Measurements from ENCODE around the gene GLI2. TPM values are rescaled to one million over a fixed set of nuclear protein-coding genes. Genes with fewer than 3 reads are reported as not detected.

GLI2 gene
- total RNA-seq, 4 donors from 2014 or later = 7.1 to 25.3 (median 11.8) TPM

DNA sequence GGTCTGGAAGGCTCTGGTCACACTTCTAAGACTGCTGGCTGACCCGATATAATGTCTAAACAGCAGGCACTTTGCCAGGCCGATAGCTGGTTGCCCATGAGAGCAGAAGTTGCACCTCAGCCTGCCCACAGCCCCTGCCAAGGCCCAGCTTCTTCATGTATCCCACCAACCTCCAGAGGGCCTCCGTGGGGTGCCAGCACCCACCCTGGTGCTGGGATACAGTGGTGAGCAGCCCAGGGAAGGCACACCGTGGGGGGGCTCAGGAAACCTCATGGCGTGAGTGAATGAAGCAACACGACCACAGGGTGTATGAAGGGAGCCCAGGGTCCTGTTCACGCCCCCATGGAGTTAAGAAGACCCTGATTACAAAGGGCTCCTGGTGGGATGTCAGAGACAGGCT lies 16.2 kb upstream of the GLI2 start:
- H3K4me3 ChIP-seq = no peak overlapping the region
- intact Hi-C loops (cut with DNase I) = no loop called here
- no peaks in the 10 kb centered on the region for H3K36me3 ChIP-seq
- WGBS = 75% methylated on average over 5 of the region's 7 CpGs
- no peak overlapping the region for H3K27ac ChIP-seq (replicated peaks in 1 of 4)
- H3K9me3 ChIP-seq = no peaks in the 10 kb centered on the region
- TF ChIP-seq, protein P1, sequence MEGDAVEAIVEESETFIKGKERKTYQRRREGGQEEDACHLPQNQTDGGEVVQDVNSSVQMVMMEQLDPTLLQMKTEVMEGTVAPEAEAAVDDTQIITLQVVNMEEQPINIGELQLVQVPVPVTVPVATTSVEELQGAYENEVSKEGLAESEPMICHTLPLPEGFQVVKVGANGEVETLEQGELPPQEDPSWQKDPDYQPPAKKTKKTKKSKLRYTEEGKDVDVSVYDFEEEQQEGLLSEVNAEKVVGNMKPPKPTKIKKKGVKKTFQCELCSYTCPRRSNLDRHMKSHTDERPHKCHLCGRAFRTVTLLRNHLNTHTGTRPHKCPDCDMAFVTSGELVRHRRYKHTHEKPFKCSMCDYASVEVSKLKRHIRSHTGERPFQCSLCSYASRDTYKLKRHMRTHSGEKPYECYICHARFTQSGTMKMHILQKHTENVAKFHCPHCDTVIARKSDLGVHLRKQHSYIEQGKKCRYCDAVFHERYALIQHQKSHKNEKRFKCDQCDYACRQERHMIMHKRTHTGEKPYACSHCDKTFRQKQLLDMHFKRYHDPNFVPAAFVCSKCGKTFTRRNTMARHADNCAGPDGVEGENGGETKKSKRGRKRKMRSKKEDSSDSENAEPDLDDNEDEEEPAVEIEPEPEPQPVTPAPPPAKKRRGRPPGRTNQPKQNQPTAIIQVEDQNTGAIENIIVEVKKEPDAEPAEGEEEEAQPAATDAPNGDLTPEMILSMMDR (IDR thresholded peaks at IDR 0.05) = no peak
- TF ChIP-seq POLR2A (IDR thresholded peaks at IDR 0.05; ENCODE audit: low read depth) (no peak), EP300 (IDR thresholded peaks at IDR 0.05) (no peak), POLR2AphosphoS5 (IDR thresholded peaks at IDR 0.05) (no peak)
- H3K27me3 ChIP-seq = no peaks in the 10 kb centered on the region
- H3K4me1 ChIP-seq = peaks cover 12 to 14% (median 13%) of the 10 kb centered on the region in 4 donors
- no peak for DNase-seq (ENCODE audit: extremely low spot score)

DNA sequence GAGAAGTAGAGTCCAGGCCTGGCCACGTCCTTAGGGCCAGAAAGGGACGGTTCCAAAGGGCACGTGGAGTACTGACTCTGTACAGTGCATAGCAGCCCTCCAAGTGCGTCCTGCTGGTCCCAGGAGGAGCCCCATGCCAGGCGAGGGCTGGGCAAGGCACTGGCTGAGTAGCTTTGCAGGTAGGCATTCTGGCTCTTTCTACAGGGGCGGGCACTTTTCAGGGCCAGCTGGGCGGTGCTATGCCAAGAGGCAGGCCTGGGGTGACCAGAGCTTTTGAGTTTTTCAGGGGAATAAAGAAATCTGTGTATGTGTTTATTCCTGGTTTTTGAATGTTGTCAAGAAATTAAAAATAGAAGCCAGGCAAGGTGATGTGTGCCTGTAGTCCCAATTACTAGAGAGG lies 15.4 kb upstream of the GLI2 start:
- intact Hi-C loops (cut with DNase I) = no loop called here
- H3K9me3 ChIP-seq = no peaks in the 10 kb centered on the region
- 92% methylated on average over 7 of the region's 7 CpGs for WGBS
- H3K27me3 ChIP-seq = no peaks in the 10 kb centered on the region
- H3K36me3 ChIP-seq = no peaks in the 10 kb centered on the region
- no peak for DNase-seq (ENCODE audit: extremely low spot score)
- peaks cover 12 to 14% (median 13%) of the 10 kb centered on the region in 4 donors for H3K4me1 ChIP-seq
- TF ChIP-seq POLR2A (IDR thresholded peaks at IDR 0.05; ENCODE audit: low read depth) (no peak), POLR2AphosphoS5 (IDR thresholded peaks at IDR 0.05) (no peak), EP300 (IDR thresholded peaks at IDR 0.05) (no peak)
- TF ChIP-seq, protein P1 (IDR thresholded peaks at IDR 0.05) = no peak
- no peak overlapping the region for H3K27ac ChIP-seq (replicated peaks in 1 of 4)
- no peak overlapping the region for H3K4me3 ChIP-seq

DNA sequence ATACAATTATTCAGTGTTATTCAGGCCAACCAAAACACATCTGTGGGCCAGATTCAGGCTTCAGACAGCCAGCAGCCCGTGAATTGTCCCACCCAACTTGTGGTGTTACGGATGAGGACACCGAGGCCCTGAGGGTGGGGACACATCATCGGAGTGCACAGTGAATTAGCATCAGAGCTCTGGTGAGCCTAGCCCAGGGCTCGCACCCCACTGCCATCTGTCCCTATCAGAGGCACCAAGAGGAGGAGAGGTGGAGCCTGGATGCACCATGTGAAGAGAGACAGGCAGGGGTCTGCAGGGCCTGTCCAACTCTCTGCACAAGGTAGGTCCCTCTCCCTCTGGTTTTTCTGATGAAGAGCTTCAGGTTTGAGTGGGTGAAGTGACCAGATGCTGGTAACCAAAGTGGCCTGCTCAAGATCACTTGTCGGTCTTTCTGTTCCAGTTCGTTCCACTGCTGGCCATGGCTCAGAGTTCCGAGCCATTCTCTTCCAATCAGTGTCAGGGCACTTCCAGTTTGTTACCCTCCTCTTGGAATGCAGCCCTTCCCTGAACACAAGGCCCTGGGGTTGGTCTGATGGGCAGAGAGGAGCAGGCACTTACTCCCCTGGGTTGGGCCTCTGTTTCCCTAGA lies 14.8 kb upstream of the GLI2 start:
- DNase-seq (ENCODE audit: extremely low spot score) = no peak
- no peak overlapping the region for H3K27ac ChIP-seq (replicated peaks in 1 of 4)
- TF ChIP-seq EP300 (IDR thresholded peaks at IDR 0.05) = no peak
- no peak for TF ChIP-seq POLR2AphosphoS5 (IDR thresholded peaks at IDR 0.05)
- TF ChIP-seq, protein P1 (IDR thresholded peaks at IDR 0.05) = no peak
- TF ChIP-seq POLR2A (IDR thresholded peaks at IDR 0.05; ENCODE audit: low read depth) = no peak
- no peak overlapping the region for H3K4me3 ChIP-seq
- H3K9me3 ChIP-seq = peaks cover 0 to under 1% (median 0%) of the 10 kb centered on the region in 4 donors
- H3K4me1 ChIP-seq = peaks cover 12 to 14% (median 13%) of the 10 kb centered on the region in 4 donors
- no peaks in the 10 kb centered on the region for H3K36me3 ChIP-seq
- H3K27me3 ChIP-seq = no peaks in the 10 kb centered on the region
- intact Hi-C loops (cut with DNase I) = no loop called here
- WGBS = 91% methylated on average over 8 of the region's 8 CpGs

DNA sequence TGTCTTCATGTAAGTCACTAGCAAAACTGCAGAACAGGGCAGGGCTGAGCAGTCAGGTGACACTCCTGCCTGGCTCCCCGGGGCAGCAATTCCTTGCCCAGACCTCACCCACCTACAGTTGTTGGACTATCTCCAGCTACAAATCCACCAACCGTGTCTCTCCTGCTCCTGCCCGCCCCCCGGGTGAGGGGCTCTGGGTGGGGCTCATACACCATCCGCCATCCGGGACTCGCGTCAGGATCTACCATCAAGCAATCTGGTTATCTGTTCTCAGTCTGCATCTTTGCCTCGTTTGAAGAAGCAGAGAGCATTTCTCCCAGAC lies 13.5 kb upstream of the GLI2 start:
- Histone ChIP-seq H3K4me1 (peaks cover 12 to 14% (median 13%) of the 10 kb centered on the region in 4 donors), H3K4me3 (no peak overlapping the region), H3K9me3 (peaks cover 0 to 8% (median 0%) of the 10 kb centered on the region in 4 donors), H3K27ac (replicated peaks in 1 of 4) (no peak overlapping the region), H3K27me3 (no peaks in the 10 kb centered on the region), H3K36me3 (no peaks in the 10 kb centered on the region)
- TF ChIP-seq POLR2A (IDR thresholded peaks at IDR 0.05; ENCODE audit: low read depth) (no peak), EP300 (IDR thresholded peaks at IDR 0.05) (no peak), POLR2AphosphoS5 (IDR thresholded peaks at IDR 0.05) (no peak)
- TF ChIP-seq, protein P1 (IDR thresholded peaks at IDR 0.05) = no peak
- DNase-seq (ENCODE audit: extremely low spot score) = no peak
- intact Hi-C loops (cut with DNase I) = no loop called here
- 49% methylated on average over 9 of the region's 9 CpGs for WGBS
